NCI-H446 treated with DMSO at 0.1 percent for 48 hours (cell line): ENCODE data around the gene TRAM2.

Experiments used
- DNase-seq: peaks from one replicate; lab custom pipeline; 2025; lab: John Stamatoyannopoulos, UW

The TRAM2 gene

DNA sequence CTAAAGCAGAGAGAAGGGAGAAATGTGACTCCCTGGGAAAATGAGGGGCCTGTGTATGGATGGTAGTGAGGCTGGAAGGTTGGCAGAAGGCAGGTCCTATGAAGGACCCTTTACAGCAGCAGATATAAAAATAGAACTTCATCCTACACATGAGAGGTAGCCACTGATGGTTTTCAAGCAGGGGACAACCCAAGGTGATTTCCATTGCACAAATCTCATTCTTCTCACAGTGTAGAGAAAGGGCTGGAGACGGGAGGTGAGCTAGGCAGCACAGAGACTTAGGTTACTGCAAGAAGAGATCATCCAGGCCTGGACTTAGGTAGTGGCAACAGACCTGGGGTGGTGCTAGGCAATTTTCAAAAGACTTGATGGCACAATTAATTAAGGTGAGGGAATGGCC, 30.7 kb downstream of the TRAM2 start:
- no peak for DNase-seq

DNA sequence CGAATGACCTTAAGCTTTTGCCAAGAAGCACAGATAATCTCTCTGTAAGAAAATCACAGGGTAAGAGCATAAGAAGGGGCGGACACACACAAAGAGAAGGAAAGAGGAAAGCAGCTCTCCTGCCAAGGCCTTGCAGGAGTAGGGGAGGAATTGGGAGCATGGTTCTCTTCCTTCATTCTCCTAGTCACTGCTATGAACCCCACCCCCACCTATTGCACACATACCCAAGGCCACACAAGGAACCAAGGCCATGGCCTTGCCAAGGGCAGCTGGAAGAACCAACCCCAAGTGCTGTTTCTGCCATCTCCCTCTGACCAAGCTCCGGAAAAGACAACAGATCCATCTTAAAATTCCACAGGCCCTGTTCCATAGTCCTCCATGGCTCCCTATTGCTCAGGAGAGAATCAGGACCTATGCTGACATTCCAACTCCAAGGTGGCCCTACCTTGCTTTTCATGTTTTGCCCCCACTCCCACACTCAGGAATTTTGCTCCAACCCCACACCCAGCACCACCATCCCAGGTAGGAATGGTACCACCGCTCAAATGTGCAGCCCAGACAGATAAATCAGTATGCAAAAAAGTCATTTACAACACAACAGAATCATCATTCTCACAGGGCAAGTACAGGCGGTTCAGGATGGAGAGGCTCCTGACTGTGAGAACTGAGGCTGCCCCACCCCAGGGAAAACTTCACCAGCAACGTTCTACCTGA, 31.3 kb downstream of the TRAM2 start:
- no peak for DNase-seq

DNA sequence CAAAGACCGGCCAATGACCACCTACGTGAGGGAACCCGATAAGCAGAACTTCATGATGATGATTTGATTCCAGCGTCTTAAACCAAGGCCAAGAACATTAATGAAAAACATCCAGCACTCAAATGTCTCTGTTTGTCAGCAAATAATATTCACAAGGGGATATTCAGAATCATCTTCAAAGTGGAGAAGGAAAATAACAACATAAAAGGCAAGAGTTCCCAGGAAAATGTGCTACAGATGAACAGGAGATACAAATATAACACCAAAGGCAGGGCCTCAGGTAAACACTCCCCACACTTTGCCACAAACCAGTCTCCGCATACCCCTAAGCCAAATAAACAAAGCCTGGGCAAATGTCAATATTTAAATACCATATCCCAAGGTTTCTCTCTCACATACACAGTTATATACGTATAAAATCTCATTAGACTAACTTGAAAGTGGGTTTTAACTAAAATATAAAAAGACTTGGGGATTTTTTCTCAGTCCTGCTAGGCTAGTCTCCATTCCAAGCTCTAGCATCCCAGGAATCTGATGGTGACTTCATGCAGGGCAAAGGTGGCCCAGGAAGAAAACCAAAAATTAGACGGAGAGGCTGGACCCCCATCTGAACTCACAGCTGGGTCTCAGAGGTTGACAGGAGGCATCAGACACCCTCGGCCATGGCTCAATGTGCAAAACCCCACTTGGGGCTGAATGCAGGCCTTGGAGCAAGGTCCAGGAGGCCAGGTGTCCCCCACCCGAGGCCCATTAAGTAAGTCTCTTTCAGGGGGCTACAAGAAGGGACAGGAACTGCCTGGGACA, 32.1 kb downstream of the TRAM2 start:
- DNase-seq: no peak

DNA sequence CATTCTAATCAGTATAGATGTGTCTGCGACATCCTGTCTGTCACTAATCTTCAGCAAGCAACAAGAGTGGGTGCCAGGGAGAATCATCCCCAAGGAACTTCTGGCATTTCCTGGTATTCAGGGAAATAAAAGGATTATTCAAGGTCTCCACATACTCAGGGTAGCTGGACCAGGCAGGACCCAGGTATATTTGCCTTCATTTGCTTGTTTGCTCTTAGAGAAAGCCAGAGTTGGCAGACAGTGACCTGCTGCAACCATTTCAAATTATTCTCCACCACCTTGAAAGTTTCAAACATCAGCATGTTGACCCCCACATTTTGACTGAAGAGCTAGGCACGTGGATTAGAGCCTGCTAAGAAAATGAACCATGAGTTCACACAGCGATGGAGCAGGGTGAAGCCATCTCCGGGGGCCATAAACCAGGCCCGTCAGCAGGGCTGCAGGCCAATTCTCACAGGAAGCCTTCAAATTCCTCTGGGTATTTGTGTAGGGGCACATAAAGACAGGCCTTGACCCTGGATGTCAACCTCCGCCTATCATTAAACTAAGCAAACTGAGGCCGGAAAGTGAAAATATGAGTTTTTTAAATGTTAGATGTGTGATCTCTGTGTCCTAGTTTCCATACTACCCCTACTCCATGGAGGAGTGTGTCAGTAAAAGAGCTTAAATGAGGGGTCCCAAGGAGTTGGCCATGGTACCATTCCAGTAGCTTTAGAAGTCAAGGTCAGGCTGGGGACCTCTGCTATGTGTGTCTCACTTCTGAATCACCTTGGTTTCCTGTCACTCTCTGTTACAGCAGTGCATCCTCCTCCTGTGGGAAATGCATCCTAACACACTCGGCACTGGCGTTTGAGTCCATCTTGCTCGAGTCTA, 32.9 kb downstream of the TRAM2 start:
- no peak for DNase-seq

DNA sequence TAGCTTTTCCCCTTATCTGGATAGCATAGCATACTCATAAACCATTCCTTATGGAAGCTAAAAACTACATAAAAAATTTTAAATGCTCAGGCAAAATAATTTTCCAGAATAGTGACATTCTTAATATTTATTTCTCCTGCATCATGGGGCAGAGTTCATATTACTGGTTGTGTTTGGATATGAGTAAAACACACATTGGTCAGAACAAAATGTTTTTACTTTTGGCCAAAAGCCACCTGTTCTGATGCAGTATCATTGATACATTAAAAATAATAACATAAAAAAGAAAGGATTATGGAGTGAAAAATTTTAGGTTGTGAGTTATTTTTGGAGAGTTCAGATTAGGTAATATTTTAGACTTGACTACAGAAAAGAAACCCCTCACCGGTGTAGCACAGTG, 33.6 kb downstream of the TRAM2 start:
- no peak for DNase-seq

DNA sequence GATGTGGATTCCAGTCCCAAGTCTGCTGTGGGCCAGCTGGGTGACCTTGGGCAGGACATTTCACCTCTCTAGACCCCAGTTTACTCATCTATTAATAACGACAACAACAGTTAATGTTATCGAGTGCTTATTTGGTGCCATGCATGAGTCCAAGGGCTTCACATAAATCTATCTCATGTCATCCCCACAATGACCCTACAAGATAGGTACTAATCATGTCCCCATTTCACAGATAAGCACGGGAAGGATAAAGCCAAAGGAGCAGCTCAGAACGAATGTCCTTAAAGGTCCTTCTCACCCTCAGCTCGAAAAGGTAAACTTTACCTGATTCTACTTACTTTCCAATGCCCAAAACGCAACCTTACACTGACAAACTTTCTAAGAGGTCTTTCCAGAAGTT, 35.7 kb downstream of the TRAM2 start:
- DNase-seq: no peak

DNA sequence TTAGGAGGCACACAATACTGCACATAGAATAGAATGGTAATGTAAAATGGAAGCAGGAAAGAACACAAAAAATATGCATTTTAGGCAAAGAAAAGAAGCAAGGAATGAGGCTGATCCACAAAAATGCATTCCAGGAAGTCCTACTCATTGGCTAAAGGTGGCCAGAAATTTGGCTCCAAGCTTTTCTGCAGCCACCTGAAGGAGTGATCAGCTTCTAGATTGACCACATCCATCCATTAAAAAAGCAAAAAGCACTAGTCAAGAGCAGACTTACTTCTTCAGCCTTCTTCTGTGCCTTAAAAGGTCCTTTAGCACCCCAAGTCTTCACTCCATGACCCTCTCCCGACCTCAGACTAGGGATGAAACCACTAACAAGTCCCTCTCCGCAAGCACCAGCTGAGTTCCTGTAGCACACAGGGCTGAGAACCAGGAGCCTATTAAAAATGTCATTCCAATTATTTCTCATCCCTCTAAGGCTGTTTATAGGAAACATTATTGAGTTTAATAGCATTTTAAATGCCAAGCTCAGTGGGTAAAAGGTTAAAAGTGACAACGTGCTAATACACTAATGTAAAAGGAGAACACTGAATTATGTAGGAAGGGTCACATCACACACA, 36.5 kb downstream of the TRAM2 start:
- no peak for DNase-seq

DNA sequence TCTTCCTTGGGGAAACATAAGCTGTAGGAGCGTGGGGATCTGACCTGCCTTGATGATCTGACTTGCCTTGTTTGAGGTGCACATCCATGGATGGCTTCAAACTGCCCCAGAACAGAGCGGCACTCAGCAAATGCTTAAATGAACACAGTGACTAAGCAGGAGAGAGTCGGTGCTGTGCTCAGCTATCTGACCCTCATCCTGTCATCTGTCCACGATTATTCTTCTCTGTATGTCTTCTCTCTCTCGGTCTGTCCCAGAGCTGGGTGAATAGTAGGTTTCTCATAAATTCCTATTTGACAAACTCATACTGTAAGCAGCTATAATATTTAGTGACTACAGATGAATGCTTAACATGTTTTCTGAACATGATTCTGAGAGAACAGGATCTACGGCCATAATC, 37.3 kb downstream of the TRAM2 start:
- no peak for DNase-seq

DNA sequence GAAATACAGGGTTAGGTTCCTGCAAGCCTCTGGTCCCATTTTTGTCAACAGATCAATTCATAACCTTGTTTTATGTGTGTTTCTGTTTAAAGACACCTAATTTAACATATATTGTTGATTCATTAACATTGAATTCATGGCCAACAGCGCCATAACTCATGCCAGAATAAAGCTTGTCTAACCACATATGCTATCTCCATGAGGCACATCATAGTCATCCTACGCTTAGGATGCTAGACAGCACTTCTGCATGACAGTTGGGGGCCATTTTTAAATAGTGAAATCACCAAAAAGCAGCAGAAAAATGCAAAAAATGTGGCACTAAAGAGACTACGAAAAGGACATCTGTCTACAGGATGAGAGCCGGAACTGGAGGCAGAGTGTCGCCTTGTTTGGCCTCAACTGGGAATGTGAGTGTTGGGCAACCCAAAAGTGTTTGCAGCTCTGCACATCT, 37.9 kb downstream of the TRAM2 start:
- no peak for DNase-seq

DNA sequence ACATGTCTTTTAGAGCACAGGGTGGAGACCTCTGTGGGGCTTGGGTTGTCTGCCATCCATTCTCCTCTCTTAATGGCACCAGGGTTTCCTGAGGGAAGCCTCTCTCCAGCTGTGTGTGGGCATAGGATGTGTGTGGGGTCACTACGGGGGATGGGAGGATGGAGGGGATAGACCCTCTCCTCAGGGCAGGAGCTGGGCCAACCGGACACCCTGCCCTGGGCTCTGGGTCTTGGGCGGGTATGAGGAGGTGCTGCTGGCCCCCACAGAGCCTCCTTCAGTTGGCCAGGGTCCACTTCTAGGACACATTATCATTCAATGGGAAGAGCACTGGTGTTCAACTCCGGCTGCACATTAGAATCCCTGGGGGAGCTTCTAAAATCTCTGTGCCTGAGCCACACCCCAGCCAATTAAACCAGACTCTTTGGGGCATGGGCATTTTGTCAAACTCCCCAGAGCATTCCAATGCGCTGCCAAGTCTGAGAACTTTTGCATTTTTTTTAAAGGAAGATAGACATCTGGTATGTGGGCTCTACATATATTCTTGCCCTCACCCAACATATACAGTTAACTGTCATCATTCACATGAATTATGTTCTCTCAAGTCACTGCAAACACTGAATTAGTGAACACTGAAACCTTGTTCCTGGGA, 38.5 kb downstream of the TRAM2 start:
- peak; percentile 36 for DNase-seq

DNA sequence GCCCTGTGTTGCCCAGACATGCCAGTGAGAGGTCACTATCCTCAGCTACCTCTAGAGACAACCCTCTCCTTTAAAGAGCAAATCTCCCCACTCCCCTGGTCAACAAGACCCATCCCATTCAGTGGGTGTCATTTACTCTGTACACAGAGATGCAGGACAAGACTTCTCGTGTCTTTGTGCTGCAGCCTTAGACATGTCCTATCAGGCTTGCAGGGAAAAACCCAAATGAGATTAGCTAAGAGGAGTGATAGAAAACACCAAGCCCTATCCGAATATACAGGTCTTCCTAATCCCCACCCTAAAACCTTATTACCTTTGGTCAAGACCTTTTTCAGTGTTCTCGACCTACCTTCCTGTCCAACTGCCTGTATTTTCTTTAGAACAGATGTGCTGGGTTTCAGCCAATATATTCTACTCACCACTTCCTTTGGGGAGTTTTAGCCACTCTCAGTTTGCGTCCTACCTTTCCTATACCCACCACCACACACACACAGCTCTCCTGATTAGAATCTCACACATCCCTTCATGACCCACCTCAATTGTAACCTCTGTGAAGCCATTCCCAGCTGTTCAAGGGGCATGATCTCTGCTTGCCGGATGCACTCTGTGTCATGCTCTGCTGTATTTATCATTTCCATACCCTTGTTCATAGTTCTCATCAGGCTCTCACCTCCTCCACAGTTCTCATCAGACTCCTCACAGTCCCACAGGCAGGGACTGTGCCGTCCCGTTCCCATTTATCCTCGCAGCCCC, 39.7 kb downstream of the TRAM2 start:
- no peak for DNase-seq

DNA sequence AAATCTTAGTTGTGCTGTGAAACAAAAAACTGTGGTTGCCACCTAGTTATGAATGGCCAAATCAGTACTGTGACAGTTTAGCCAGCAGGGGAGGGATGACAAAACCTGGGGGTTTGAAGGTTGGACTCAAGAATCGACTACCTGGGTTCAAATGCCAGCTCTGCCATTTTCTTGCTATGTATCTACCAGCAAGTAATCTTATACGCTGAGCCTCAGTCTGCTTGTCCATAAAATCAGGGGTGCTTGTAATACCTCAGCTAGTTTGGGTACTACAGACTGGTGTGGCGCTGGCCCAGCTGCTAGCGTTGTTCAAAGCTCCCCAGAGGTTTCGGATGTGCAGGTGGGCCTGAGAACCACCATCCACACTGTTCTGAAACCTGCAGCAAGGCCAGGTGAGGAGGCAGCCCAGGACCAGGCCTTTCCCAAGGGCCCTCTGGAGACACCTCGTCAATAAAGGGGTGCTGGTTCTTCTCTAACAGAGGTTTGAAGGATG, 40.4 kb downstream of the TRAM2 start:
- DNase-seq: no peak

DNA sequence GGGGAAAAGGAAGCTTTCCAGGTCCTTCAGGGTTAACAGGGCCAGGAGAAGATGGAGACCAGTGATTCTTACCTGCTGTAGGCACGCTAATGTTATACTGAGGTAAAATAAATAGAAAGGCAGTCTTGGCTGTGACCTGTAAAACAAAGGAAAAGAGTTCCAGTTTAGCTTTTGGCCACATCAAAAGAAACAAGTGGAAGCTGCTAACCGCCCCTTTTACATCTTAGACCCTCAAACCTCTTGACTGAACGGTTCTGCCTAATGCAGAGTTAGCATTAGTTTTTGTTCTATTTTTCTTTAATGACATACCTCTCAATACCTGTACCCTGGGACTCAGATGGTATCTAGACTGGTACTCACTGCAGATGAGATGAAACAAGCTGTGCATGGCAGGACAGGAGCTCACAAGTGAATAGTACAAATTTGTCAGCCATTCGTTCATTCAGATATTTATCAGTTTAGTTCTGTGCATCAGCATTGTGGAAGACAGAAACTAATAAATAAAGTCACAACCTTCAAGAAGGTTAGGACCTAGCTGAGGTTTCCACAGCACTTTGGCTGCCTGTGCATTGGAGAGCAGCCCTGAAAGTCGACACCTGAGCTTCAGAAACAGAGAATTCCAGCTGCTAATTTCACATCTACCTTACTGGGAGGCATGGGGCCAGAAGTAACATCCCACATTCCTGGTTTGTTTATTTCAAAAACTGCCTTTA, 41.0 kb downstream of the TRAM2 start:
- DNase-seq: no peak

DNA sequence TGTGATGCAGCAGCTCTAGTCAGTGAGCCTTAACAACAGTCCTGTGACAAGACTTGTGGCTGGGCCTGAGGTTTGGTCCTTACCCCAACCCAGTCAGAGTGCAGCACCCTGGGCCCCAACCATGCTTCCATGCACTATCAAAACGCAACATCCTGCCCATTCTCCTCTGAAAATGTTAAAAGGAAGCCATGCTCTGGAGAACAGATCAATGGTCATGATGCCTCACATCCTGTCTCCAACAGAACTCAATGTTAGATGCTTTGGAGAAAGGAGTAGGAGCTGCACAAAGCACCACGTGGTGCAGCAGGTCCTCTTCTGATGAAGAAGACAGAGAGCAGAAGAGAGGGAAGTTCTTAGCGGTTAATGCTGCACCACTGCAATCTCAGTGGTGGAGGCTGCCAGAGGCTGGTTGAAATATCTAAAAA, 41.9 kb downstream of the TRAM2 start:
- no peak for DNase-seq

DNA sequence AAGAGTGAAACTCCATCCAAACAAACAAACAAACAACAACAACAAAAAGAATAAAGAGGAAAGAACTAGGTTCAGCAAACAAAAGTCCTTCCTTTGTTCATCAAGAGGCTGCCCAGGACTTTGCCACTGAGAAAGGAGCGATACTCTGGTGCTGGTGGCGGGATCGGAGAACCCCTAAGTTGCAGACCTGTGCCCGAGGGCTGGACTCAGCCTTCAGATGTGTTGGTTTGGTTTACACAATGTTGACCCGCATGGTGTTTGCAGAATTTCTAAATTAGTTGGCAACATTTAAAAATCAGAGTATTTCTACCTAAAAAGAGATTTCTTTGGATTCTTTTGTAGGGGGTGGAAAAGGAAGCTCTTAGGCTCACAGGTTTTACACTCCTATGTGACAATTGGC, 42.5 kb downstream of the TRAM2 start:
- no peak for DNase-seq

DNA sequence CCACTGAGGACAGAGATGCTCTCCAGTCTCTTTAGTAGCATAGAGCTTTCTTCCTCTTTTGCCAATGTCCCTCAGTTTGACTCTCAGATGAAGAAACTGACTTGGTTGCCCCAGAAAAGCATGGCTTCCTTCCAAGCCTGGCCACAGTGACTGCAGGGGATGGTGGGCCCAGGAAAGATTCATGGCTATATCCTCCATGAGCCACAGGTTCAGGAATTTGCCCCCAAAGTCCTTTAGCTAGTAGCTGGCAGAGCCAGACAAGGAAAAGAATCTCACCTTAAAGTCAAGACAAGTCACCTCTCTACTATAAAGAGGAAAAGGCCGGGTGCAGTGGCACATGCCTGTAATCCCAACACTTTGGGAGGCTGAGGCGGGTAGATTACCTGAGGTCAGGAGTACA, 43.4 kb downstream of the TRAM2 start:
- DNase-seq: no peak

DNA sequence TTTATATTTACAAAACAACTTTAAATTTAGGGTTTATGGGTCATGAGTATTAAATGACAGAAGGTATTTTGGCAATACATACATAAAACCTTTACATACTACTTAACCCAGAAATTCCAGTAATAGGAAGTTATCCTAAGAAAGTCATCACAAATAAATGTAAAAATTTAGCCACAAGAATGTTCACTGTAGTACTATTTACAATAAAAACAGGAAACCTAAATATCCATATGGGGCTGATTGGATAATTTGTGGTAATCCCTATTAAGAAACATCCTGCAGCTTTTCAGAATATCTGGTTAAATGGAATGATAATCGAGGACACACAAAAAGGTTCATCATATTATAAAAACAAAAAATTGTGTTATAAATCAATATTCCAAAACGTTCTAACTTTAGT, 44.4 kb downstream of the TRAM2 start:
- no peak for DNase-seq

DNA sequence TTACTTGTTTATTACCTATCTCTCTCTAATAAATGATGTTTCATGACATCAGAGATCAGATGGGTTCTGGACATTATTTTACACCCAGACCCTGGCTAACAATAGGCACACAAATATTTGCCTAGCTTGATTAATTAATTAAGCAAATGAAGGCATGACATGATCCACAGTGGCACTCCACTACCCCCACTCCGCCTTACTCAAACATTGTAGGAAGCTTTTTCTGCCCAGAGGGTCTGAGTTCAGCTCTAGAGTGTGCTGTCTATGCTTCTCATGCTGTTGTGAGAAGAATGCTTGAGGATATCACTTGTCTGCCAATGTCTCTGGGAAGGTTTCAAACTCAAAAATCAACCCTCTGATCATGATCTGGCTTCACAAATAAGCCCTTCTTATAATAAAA, 45.0 kb downstream of the TRAM2 start:
- DNase-seq: no peak

DNA sequence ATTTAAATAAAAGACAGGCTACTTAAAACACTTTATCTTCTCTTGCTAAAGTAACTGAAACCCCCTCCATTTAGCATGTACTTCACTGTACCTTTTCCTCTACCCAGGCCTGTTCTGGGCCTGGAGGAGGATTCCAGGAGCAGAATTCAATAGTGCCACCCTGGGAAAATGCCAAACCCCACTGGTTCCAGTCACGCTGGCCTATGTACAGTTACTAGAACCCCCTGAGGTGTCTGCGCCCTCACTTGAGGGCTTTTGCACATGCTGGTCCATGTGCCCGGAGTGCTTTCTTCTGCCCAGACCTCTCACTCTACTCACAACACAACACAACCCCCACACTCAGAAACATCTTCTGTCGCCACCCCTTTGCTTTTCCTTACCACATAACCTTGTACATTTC, 45.5 kb downstream of the TRAM2 start:
- DNase-seq: no peak

DNA sequence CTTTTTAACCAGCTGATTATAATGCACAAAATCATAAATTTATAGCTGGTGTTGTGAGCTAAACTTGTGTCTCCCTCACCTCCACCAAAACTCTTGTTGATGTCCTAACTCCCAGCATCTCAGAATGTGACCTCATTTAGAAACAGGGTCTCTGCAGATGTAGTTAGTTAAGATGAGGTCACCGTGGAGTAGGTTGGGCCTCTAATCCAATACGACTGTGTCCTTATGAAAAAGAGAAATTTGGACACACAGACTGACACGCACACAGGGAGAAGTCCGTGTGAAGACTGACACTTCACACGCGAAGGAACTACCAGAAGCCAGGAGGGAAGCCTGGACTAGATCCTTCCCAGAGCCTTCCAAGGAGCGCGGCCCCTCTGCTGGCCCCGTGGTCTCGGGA, 46.5 kb downstream of the TRAM2 start:
- no peak for DNase-seq
